UCSD-AML1 (cell line): Measurements from ENCODE around the gene CLIC1.
A peak's percentile ranks its signal among the peaks of the same experiment; 100 is the strongest.
"Not testable (repeated sequence)": the region's sequence is repeated elsewhere in the genome, so short reads cannot be mapped to it uniquely, and the experiment has no call there.

Experiments used
- DNase-seq: peaks from one replicate; lab custom pipeline; 2025; ENCODE audit not compliant: unreplicated experiment; lab: John Stamatoyannopoulos, UW

Gene CLIC1

GRCh38 chr6:31723980-31724691 lies 12.2 kb downstream of the CLIC1 start:
- no peak for DNase-seq

GRCh38 chr6:31723245-31723979 lies 12.9 kb downstream of the CLIC1 start, which contains the start of gene MPIG6B:
Gene MPIG6B, plus strand, starts transcription at chr6:31723373. Its CDS starts 11 bp downstream, at chr6:31723384.
- DNase-seq, result peak; percentile 80

- no peak for DNase-seq
Observed at GRCh38 chr6:31722173-31722572, 14.2 kb downstream of the CLIC1 start.

GRCh38 chr6:31721351-31722020 lies 14.8 kb downstream of the CLIC1 start, which contains the start of gene LY6G6C:
Gene LY6G6C, minus strand, starts transcription at chr6:31721746. Its CDS starts 67 bp downstream, at chr6:31721679.
- DNase-seq, result no peak

GRCh38 chr6:31720196-31720770 lies 16.0 kb downstream of the CLIC1 start:
- DNase-seq, result no peak

- no peak for DNase-seq
Observed at GRCh38 chr6:31719001-31719400, 17.3 kb downstream of the CLIC1 start.

GRCh38 chr6:31718265-31718664 lies 18.1 kb downstream of the CLIC1 start:
- no peak for DNase-seq

GRCh38 chr6:31717499-31718222 lies 18.7 kb downstream of the CLIC1 start:
- DNase-seq, result no peak

GRCh38 chr6:31715022-31715958 lies 21.0 kb downstream of the CLIC1 start, which contains the start of gene LY6G6D:
Gene LY6G6D, plus strand, starts transcription at chr6:31715348. Its CDS starts 8 bp downstream, at chr6:31715356.
- no peak for DNase-seq

- no peak for DNase-seq
Observed at GRCh38 chr6:31713991-31714684, 22.2 kb downstream of the CLIC1 start.

GRCh38 chr6:31713465-31713864 lies 22.9 kb downstream of the CLIC1 start:
- no peak for DNase-seq

- peak; percentile 51 for DNase-seq
Observed at GRCh38 chr6:31712296-31712695, 24.0 kb downstream of the CLIC1 start.

- peak; percentile 79 for DNase-seq
Observed at GRCh38 chr6:31711233-31711632, 25.1 kb downstream of the CLIC1 start.

GRCh38 chr6:31710523-31711219 lies 25.7 kb downstream of the CLIC1 start:
- no peak for DNase-seq

GRCh38 chr6:31709157-31709556 lies 27.2 kb downstream of the CLIC1 start:
- not testable (repeated sequence) for DNase-seq

GRCh38 chr6:31708224-31708623 lies 28.1 kb downstream of the CLIC1 start:
- DNase-seq, result no peak

GRCh38 chr6:31707701-31708100 lies 28.6 kb downstream of the CLIC1 start:
- no peak for DNase-seq

- no peak for DNase-seq
Observed at GRCh38 chr6:31706599-31706998, 29.7 kb downstream of the CLIC1 start, which contains the start of gene LY6G6F. Gene LY6G6F, plus strand, starts transcription at chr6:31706866. Its CDS starts 41 bp downstream, at chr6:31706907.
